ENCODE results near the gene CHFR. TPM values are rescaled to one million over a fixed set of nuclear protein-coding genes. Genes with fewer than 3 reads are reported as not detected.
"Not testable (repeated sequence)": the region's sequence is repeated elsewhere in the genome, so short reads cannot be mapped to it uniquely, and the experiment has no call there.

Gene CHFR
- total RNA-seq, 2 donors from 2014 or later, result 17.1 to 21.7 TPM

DNA sequence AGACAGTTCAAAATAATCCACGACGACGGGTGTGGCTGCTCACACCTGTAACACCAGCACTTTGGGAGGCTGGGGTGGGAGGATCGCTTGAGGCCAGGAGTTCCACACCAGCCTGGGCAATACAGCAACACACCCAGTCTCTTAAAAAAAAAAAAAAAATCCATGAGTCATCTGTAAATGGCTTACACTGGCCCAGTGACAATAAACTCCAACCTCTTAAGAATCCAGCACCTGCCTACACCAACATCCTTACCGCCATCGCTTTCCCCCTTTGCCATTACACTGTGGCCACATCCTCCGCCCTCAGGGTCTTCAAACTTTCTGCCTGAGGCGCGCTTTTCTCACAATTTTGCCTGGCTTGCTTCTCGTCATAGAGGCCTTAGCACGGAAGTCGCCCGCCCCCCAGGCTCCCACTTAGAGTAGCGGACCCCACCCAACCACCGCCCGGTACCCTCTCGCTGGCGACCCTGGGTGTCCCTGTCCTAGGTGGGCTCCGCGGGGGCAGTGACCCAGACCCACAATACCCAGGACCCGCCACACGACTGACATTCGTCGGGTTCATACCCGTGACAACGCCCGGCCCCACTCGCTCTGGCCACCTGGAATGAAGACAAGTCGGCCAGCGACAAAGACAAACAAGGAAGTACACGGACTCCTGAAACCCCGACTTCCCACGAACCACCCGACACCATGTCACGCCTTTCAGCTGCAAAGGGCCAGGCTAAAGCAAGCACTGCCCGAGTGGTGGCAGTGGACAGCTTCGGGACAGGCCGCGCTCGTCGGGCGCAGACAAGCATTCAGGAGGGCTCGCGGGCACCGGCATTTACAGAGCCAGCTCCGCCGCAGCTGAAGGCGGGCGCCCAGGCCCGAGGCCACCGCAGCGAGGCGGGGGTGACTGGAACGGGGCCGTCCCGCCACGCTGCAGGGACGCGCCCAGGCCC is 59.4 kb downstream of the CHFR start:
- ATAC-seq (peak; percentile 35 to 53), DNase-seq (peak; percentile 50)
- intact Hi-C loops (cut with DNase I), result no loop called here

- intact Hi-C loops (cut with DNase I), result no loop called here
- no peak for DNase-seq
- no peak for ATAC-seq
These were observed 61.5 kb downstream of the CHFR start for GRCh38 chr12:132825861-132826260.

- DNase-seq (no peak), ATAC-seq (no peak)
- intact Hi-C loops (cut with DNase I), result no loop called here
These were observed 62.3 kb downstream of the CHFR start for GRCh38 chr12:132825089-132825488.

DNA sequence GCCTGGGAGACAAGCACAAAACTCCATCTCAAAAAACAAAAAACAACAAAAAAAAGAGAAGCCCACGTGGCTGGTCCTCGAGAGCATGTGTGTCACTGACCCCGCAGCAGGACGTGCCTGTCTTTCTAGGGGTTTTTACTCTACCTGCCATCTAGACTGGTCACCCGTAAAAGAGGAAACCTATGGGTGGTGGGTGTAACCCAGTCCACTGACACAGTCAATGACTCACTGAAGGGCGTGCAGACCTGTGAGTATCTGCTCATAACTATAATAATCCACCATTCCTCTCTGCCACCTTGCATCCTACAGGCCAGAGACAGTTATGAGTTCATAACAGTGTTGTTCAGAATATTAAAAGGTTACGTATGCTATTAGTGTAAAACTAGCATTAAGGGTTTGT is 63.4 kb downstream of the CHFR start:
- DNase-seq (no peak), ATAC-seq (no peak)
- intact Hi-C loops (cut with DNase I), result no loop called here

DNA sequence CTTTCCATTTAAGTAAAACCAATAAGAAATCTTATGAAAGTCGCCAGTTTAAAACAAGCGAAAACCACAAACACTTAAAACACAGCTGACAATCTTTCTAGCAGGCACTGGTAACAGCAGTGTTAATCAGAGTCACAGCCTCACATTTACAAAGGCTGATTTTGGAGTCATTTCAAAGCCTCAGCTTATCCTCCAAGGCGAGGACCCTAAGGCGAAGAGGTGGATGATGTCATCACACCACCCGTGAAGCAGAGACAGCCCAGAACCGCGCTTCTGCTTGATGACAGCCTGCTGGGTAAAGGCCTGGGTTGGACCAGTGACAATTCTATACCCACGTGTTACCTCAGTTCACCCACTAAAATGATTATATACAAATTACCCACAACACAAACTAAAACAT is 68.8 kb downstream of the CHFR start:
- DNase-seq (no peak), ATAC-seq (no peak)
- intact Hi-C loops (cut with DNase I), result no loop called here

DNA sequence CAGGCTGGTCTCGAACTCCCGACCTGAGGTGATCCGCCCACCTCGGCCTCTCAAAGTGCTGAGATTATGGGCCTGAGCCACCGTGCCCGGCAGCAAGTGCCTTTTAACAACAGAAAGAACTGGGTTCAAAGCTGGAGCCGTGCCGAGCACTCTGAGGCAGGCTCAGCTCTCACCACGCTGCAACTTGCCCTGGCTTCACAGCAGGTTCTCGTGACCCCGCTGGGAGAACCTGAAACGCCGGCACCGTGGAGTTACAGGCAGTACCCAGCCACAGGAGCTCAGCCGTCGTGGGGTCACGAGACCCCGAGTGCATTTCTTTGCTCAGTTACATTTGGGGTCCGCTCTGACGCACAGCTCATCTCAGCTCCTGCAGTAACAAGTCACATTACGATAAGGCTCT is 73.2 kb downstream of the CHFR start:
- ATAC-seq, result no peak
- no peak for DNase-seq
- intact Hi-C loops (cut with DNase I), result no loop called here

DNA sequence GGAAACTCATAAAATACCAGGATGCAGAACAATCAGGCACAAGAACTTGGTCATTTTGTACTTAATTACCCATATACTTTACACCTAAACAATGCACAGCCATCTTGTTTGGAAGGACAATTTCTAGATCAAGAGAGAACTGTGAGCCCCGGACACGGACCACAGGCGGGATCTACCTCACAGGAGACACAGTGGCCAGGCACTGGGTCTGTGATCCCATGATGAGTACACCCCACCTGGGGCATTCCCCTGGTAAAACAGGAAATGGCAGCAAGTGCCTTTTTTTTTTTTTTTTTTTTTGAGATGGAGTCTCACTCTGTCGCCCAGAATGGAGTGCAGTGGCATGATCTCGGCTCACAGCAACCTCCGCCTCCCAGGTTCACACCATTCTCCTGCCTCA is 74.0 kb downstream of the CHFR start:
- intact Hi-C loops (cut with DNase I), result no loop called here
- DNase-seq, result no peak
- no peak for ATAC-seq

- no peak for DNase-seq
- no peak for ATAC-seq
- intact Hi-C loops (cut with DNase I), result no loop called here
These were observed 74.6 kb downstream of the CHFR start for GRCh38 chr12:132812631-132813305.

- ATAC-seq; intact Hi-C loops (cut with DNase I); DNase-seq: not testable (repeated sequence)
These were observed 78.0 kb downstream of the CHFR start for GRCh38 chr12:132809391-132809790.

GRCh38 chr12:132807295-132808092 is 79.9 kb downstream of the CHFR start:
- no peak for DNase-seq
- intact Hi-C loops (cut with DNase I), result no loop called here

DNA sequence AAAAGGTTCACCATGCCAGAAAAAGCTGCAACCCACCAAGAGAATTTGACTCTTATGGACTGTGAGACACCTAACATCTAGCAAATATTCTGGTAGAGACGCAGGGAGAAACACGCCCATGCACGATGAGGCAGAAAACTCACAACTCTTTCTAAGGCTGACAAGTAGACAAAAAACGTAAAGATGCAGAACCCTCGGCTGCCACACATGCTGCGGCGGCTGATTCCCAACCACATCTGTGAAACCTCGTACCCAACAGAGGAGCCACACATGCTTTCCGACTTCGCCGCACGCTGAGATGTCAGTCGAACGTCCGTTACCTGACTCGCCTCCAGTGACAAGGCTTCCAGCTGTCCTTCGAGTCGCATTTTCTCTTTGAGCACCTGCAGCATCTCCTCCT is 80.5 kb downstream of the CHFR start:
- DNase-seq, result no peak
- intact Hi-C loops (cut with DNase I), result no loop called here
- ATAC-seq, result no peak

More at GRCh38 chr12:132807295-132808092, 79.9 kb downstream of the CHFR start:
- peak in 1 of 2 donors; percentile 6 for ATAC-seq

DNA sequence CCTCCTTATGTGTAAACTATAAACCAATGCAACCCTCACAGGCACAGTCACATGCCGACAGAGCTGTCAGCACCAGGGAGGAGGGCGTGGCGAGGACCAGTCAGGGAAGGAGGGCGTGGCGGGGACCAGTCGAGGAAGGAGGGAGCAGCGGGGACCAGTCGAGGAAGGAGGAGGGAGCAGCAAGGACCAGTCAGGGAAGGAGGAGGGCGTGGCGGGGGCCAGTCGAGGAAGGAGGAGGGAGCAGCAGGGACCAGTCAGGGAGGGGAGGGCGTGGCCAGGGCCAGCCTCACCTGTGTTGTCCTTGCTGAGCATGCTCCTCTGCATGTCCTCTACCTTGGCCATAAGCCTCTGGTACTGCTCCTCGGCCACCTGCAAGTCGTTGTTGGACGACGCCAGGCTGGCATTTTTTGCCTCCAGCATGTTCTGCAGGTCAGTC is 83.0 kb downstream of the CHFR start:
- ATAC-seq, result peak in 1 of 2 donors; percentile 27

GRCh38 chr12:132803888-132804287 is 83.5 kb downstream of the CHFR start:
- intact Hi-C loops (cut with DNase I), result no loop called here
- peak; percentile 66 to 92 for ATAC-seq
- peak; percentile 63 for DNase-seq

More for the DNA sequence above, 83.0 kb downstream of the CHFR start:
- intact Hi-C loops (cut with DNase I), result no loop called here
- DNase-seq, result no peak

DNA sequence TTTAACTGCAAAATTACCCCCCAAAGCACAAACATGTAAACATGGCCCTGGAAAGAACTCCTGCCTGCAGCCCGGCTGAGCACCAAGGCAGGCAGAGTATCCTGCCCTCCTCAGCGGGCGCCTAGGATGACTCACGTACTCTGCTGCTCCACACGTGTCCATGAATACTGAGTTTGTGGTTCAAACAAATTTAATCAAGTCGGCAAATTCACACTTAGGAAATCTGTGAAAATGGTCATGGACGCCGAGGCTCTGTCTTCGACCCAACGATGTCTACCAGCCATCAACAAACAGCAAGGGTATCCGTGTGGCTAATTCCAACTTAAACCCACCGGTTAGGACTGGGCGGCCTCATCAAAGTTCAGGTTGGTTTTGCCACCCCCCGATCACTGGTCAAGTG is 84.3 kb downstream of the CHFR start:
- intact Hi-C loops (cut with DNase I), result no loop called here
- no peak for DNase-seq
- no peak for ATAC-seq

DNA sequence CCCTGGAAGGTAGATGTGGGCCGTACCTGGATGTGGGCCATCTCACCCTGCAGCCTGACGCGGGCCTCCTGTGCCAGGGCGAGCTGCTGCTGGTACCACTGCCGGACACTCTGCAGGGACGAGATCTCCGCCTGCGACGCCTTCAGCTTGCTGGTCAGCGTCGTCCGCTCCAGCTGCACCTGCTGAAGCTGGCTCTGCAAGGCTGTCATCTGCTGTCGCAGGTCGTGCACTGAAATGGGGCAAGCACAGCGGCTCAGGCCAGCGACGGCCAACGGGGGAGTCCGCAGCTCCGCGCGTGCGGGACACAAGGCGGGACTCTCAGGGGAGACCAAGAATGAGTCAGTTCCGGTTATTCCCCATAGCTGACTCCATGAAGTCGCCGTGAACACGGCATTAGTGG is 85.7 kb downstream of the CHFR start:
- ATAC-seq, result no peak
- no peak for DNase-seq
- intact Hi-C loops (cut with DNase I), result no loop called here

DNA sequence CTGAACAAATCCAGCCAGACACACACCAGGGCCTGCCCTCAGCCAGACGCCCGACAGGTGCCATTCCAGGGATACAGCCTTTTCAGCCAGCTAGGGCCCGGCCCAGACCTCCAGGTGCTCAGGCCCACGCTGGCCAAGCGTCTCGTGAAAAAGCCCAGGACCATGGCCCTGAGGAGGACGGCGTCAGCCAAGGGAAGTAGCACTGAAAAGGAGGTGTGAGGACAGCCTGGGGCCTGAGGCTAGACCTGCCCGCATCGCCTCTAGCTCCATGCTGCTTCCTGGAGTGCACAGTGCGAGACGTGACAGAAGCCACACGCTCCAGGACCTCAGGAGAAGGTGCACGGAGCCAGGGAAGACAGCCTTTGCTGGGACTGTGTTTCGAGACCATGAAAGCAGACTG is 88.6 kb downstream of the CHFR start:
- no peak for ATAC-seq
- intact Hi-C loops (cut with DNase I), result no loop called here
- DNase-seq, result no peak

GRCh38 chr12:132797820-132798570 is 89.4 kb downstream of the CHFR start:
- intact Hi-C loops (cut with DNase I), result no loop called here
- ATAC-seq (no peak), DNase-seq (no peak)

DNA sequence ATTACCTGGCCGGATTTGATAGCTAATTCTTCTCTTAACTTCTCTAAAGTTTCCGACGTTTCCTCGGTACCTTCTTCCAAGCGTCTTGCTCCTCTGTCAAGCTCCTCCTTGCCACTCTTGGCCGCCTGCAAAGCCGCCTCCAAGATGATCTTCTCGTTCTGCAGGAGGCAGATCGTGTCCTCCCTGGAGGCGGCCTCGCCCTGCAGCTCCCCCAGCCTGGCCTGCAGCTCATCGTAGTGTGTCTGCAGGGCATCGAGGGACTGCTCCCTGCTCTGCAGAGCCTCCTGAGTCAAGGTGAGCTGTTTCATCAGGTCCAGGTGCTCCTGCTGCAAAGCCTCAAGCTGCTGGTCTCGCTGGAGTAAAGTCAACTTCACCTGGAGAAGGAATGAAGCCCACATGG is 91.6 kb downstream of the CHFR start:
- no peak for DNase-seq
- no peak for ATAC-seq
- intact Hi-C loops (cut with DNase I), result no loop called here

DNA sequence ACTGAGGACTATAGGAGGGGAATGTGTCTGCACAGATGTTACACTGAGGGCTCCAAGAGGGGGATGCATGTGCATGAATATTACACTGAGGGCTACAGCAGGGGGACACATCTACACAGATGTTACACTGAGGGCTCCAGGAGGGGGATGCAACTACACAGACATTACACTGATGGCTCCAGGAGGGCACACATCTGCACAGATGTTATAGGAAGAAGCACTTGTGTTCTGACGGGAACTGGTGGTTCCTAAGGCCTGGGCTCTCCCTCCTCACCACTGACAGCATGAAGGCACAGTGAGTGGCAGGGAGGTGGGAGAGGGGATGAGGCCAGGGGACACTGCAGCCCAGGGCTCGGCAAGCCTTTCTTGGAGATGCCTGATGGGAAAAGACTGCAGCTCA is 95.5 kb downstream of the CHFR start:
- DNase-seq; intact Hi-C loops (cut with DNase I); ATAC-seq: not testable (repeated sequence)
